GM13977 (cell line): ENCODE data around the gene BATF3.

ENCODE experiments used
- DNase-seq: peaks from one replicate; pipeline ENCODE4 v3.0.0; 2012; ENCODE audit warnings: low spot score
- CTCF ChIP-seq: IDR thresholded peaks from 2 replicates; pipeline ENCODE4 v1.5.1; 2012; ENCODE audit warnings: mild to moderate bottlenecking, control low read depth; ENCODE audit not compliant: insufficient read depth; ENCODE audit errors: extremely low read depth, missing control alignments
- in situ Hi-C: fragments of 300-500 bp; cut with MboI; formaldehyde crosslinking; loops from one replicate; pipeline ENCODE4 v1.12.0; 2022; ENCODE audit warnings: low sequenced_read_pairs, low pct_unique_long_range_greater_than_20kb, mixed read lengths, inconsistent platforms; ENCODE audit not compliant: unreplicated experiment

Gene BATF3

GRCh38 chr1:212710566-212710965 is 10.9 kb upstream of the BATF3 start:
- in situ Hi-C loops, result no loop called here
- no peak for TF ChIP-seq CTCF
- no peak for DNase-seq

- no peak for TF ChIP-seq CTCF
- DNase-seq, result no peak
- in situ Hi-C loops, result no loop called here
Observed at GRCh38 chr1:212703991-212704564, 4.4 kb upstream of the BATF3 start.

GRCh38 chr1:212702672-212703071 is 3.0 kb upstream of the BATF3 start:
- TF ChIP-seq CTCF, result no peak
- no peak for DNase-seq
- in situ Hi-C loops, result no loop called here

DNA sequence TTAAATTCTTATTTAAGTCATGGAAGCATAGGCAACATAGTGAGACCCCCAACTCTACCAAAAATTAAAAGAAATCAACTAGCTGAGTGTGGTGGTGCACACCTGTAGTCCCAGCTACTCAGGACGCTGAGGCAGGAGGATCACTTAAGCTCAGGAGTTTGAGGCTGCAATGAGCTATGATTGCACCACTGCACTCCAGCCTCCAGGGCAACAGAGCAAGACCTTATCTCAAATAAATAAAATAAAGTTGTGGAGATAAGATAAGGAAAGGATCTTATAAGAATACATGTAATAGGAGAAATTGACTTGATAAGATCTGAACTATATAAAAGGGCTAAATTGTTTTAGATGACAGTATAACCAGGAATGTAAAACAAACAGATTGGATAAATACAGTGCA is 2.3 kb upstream of the BATF3 start:
- no peak for DNase-seq
- in situ Hi-C loops, result no loop called here
- TF ChIP-seq CTCF, result no peak

- DNase-seq, result no peak
- TF ChIP-seq CTCF, result peak; percentile 32
- in situ Hi-C loops, result no loop called here
Observed at GRCh38 chr1:212700892-212701819, 1.5 kb upstream of the BATF3 start.

DNA sequence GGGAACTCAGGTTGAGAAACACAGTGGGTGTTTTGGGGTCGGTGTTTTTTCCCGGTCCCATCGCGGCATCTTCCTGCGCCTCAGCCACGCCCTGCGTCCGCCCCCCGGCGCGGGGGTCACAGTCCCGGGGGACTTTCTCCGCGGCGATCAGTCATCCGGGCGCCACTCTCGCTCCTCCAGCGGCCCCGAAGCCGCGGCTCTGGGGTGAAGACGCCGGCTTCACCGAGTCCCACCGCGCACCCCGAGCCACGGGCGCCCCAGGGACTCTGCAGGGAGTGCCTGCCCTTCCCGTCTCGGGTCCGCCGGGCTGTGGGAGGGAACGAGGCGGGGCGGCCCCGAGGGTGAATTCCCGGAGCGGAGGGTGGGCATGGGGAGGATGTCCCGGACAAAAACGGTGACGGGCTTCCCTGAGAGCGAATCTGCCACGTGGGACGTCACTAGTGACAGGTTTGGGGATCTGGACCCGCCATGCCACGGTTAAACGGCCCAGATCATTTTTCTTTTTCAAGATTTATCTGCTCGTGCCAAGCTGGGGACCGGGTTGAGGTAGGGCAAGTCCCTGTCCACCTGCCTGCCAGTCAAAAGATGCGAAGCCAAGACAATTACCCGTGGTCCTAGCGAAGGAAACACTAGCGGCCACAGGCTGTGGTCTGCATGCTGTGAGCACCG is 717 bp upstream of the BATF3 start:
- TF ChIP-seq CTCF, result no peak
- DNase-seq, result peak; percentile 73
- in situ Hi-C loops, result no loop called here
